HL-60/S4 (cell line): ENCODE data around the gene XPO6.

ENCODE experiments used
- in situ Hi-C: fragments of 300-500 bp; cut with MboI; formaldehyde crosslinking; loops from 2 replicates; pipeline ENCODE4 v1.14.3; 2022; ENCODE audit warnings: low sequenced_read_pairs

Gene XPO6

GRCh38 chr16:28158136-28158535 lies 53.6 kb downstream of the XPO6 start:
- in situ Hi-C loops = no loop called here

- in situ Hi-C loops = no loop called here
Measured at GRCh38 chr16:28156056-28156680, 55.6 kb downstream of the XPO6 start.

DNA sequence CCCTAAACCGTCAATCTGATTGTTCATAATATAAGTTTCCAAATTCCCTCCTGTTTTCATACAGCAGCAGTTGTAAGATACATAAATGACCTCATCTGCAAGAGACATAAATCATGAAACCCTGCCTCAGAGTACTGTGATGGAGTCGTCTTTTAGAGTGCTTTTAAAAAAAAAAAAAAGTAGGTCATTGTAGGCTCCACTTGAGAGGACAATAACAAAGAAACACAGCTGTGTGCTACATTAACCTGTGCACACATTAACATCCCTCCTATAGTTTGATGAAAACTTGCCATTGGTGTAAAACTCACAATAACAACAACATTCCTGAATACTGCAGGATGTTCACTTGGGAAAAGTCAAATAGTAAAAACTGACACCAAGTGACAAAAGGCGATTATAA lies 56.5 kb downstream of the XPO6 start:
- in situ Hi-C loops = no loop called here

DNA sequence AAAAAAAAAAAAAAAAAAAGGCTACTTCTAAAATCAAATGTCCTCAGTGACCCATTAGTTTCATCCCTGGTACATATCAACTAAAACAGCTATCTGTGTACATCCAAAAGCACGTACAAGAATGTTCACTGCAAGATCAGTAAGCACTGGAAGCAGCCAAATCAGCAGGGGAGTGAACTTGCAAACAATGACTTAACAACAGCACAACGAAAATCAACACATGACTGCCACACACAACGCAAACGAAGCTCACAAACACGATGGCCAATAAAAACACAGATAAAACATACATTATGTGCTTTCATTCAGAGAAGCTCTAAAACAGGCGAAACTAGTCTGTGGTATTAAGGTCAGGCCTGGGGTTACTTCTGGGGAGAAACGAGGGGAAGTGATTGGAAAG lies 60.6 kb downstream of the XPO6 start:
- in situ Hi-C loops = no loop called here

- in situ Hi-C loops = no loop called here
Measured at GRCh38 chr16:28149011-28149888, 62.5 kb downstream of the XPO6 start.

DNA sequence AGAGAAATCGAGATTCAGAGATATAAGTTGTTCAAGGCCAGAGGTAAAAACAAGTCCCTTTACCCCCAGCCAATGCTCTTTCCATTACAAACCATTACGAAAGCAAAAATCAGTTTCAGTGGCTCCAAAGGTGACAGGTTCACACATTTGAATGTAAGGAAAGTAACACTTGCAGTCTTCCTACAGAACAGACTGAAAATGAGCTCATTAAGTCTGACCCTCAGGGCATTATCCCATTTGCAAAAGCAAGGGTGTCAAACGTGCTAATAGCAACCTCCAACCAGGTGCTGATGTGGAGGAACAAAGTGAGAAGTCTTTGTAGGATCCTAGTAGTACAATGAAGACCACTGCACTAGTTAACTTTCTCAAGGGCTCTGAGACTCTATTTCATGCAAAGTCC lies 65.2 kb downstream of the XPO6 start:
- in situ Hi-C loops = no loop called here

DNA sequence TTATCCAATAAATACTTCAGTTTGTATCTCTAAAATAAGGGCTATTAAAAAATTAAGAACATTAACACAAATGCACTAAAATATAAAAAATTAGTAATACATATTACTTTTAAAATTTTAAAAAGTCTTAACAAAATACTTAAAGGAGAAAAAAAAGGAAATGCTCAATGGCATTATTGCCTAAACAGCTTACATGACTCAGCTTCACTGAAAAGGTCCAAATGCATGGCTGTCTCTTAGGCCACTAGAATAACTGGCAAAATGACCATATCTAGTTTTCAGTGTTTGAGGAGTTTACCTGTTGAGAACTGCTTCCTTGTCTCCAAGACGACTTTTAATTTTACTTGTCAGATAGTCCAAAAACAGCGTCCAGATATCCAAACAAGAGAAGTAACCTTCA lies 66.0 kb downstream of the XPO6 start:
- in situ Hi-C loops = no loop called here

DNA sequence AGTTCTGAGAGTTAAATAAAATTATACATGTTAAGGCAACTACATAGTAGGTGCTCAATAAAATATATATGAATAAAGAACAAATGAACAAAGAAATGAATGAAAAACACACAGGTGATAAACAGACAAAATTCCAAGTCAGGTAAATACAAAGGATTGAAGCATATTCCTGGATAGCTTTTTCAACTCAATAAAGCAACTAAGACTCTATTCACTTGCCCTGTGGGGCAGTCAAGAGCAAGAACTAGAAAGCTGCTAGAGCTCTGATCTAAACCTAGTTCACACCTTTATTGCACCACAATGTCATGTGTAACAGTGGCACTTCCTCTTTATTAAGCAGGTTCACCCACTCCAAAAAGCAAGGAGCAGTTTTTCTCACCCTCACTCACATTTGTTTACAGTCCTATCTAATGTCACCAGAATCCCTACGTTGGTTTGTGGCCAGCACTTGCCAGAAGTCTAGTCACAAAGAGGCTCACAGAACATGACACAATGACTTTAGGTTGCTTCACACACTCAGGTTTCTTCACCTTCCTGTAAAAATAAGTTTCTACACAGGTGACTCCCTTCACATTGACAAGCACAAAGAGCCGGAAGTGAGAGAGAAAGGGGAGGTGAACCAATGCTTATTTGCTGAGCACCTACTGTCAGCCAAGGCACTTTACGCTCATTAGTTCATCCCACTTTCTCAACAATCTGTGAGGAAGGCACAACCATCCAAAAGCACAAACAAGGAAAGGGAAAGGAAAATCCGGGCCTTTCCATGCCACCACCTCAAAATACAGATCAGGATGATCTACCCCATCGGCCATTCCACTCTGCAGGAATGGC lies 70.8 kb downstream of the XPO6 start:
- in situ Hi-C loops = no loop called here

GRCh38 chr16:28139530-28139929 lies 72.2 kb downstream of the XPO6 start:
- in situ Hi-C loops = no loop called here

DNA sequence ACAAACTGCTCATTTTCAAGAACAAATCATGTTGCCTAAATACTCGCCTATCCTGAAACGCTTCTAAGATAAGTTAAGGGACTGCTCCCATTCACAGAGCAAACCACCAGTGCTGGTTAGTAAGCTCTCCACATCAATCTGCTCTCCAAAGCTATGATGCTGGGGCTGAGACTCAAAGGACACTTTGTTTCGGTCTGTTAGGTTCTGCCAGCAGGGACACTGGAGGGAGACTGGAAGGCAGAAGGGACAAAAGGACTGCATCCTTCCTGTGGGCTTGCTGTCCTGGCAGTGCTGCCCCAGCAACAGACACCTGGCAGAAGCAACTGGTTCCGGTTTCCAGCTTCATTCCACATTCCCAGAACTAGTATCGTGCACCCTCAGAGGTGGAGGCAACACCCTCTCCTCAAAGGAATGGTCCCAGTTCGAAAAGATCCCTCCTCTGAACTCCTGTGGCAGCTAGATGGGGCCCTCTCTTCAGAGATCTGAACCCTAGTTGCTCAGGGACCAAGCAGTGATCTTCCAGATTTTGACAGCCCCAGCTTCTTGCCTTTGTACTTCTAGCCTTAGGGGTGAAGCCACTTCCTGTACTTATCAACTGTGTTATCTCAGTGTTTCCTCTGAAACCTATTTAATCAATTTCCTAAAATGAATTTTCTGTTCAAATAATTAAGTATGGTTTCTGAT lies 74.9 kb downstream of the XPO6 start:
- in situ Hi-C loops = no loop called here

DNA sequence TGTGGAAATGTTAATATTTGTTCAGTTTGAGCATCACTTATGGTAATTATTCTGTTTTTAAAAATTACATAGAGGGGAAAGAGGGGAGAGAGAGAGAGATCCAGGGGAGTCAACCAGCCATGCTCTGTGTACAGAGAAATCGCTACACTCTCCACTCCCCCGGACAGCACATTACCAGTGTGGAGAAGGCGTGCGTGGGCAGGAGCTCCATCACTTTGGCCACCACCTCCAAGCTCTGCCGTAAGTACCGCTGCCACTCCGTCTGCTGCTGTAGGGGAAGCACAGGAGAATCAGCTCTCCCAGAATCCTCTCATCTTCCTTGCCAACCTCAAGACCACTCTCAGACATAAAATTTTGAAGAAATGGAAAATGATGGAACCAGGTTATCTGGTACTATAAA lies 78.1 kb downstream of the XPO6 start:
- in situ Hi-C loops = no loop called here

GRCh38 chr16:28131743-28132393 lies 79.9 kb downstream of the XPO6 start:
- in situ Hi-C loops = no loop called here

DNA sequence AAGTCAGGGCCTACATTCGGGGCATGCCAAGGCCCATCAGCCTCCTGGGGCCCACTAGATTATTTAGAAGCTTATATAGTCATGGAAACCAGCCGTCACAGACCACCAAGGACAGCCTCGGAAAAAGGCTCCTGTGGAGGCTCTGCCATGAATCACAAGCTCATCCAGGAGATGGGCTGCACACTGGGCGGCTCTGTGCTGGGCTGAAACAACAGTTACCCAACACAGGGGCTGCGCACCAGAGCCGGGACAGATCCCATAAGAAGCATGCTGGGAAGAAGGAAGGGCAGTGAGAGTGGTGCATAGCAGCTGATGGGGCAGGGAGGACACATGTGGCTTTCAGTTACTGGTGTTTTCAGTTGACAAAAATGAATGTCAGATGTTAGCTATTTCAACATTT lies 80.6 kb downstream of the XPO6 start:
- in situ Hi-C loops = no loop called here

DNA sequence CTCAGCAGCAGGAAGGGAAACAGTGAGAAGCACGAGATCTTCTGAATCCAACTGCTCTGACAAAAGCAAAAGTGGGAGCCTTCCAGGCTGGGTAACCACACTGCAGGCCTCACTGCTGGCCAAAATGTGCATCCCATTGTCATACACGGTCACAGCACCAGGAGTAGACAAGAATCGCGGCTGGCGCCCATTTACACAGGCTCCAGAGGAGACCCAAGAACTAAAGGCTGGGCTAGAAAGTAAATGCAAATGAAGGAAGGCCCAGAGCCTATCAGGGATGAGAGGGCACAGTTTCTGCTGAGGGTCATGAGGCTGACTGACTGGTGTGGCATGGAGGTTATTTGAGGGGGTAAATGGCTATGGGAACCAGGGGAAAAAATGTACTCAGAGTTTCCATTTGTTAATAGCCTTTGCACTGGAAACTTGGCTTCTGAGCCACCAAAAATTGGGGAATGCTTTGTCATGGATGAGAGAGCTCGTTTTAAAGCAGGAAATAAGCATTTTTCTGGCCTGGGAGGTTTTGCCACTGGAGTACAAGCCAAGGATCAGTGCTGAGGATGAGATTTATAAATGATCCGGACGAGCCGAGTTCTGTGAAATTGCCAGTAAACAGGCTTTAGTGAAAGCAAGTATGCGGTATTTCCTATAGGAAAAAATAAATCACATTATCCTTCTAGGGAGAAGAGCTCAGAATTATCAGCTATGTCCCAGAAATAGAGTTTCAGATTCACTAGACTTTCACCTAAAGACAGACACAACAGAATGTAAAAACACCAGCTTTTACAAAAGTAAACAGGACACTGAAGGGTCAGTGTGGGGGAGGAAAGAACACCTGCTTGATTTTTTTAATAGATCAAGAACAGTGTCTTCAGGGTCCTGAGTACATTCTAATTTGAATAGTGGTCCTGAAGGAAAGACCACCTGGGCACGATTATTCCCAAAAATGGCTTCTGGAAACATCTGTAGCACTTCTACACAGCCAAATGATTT lies 81.4 kb downstream of the XPO6 start:
- in situ Hi-C loops = no loop called here

GRCh38 chr16:28126684-28127620 lies 84.8 kb downstream of the XPO6 start:
- in situ Hi-C loops = no loop called here

DNA sequence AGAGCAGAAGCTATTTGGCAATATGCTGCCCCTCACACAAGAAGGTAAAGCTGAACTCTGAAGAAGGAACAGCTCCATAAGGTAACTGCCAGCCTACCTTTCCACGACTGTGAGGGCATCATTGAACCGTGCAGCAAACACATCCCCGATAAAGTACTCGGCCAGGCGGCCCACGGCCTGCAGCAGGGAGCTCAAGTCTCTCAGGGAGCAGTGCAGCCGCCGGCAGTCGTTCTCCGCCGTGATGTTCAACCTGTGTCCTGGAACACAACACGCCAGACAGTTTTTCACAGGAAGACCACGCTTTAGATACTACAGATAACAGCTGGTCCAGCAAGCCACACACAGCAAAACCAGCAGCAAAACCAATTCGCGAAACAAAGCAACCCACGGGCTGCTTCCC lies 86.2 kb downstream of the XPO6 start:
- in situ Hi-C loops = no loop called here

DNA sequence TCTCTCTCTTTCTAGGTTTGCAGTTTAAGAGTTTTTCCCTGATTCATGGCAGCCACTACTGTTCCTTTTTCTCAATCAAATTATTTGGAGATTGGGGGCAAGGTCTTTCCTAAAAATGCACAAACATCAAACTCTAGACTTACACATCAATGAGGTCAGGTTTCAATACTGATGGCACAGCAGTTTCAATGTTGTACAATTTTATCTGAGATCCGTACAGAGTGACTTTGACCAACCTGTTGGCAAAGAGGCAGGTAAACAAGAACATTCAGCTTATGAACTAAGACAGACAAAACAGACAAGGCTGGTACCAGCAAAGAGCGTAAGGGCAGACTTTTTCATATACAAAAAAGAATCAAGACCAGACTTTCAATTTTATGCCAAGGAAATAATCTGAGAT lies 90.2 kb downstream of the XPO6 start:
- in situ Hi-C loops = no loop called here

DNA sequence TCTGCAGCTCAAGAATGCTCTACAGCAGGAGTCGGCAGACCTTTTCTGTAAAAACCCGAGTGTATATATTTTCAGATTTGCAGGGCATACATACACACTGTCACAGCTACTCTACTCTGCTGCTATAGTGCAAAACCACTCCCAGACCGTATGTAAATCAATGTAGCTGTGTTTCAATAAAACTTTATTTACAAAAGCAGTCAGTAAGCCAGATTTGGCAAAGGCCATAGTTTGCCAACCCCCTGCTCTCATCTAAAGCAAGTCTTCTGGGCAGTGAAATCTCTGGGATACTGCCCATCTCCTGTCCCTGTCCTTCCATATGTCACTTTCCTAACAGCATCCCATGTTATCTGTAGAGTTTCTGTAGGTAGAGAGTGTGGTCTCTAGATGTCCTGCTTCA lies 91.0 kb downstream of the XPO6 start:
- in situ Hi-C loops = no loop called here
